HCT116 (cell line): ENCODE data around the gene RHBDF1. TPM values are rescaled to one million over a fixed set of nuclear protein-coding genes. Genes with fewer than 3 reads are reported as not detected.

Experiments used
- ATAC-seq: fragments of 200-7000 bp; cut with Tn5 transposase; 2 replicates; pipeline ENCODE4 v1.9.1; 2020; ENCODE audit warnings: mild to moderate bottlenecking, moderate library complexity
- BruUV-seq: library from RNA; stranded (reverse); fragments of 400-500 nt; replicated peaks from 2 replicates; lab custom pipeline; 2021; lab: Mats Ljungman, UMichigan
- CTCF ChIA-PET: fragments of 300-600 bp; sonication (Branson Sonifier 250); formaldehyde crosslinking; loops from one replicate; lab custom pipeline; 2021; ENCODE audit warnings: antibody characterized with exemption; lab: Charles Lee
- POLR2A ChIA-PET: fragments of 300-600, 350-600 bp; sonication (Branson Sonifier 250); formaldehyde crosslinking; loops from one replicate; lab custom pipeline; 2021; ENCODE audit warnings: antibody characterized with exemption; lab: Charles Lee
- RAD21 ChIA-PET, 2 experiments: fragments of 300-600 bp; sonication (Branson Sonifier 250); formaldehyde crosslinking; loops; one replicate each; lab custom pipeline; 2023; ENCODE audit warnings: low total read pairs in 2 of 2; ENCODE audit not compliant: uncharacterized antibody in 2 of 2, unreplicated experiment in 2 of 2, low non-redundant PET in 1 of 2; lab: Charles Lee
- DNase-seq: peaks from one replicate; pipeline ENCODE4 v3.0.0-alpha.2; 2010; ENCODE audit warnings: low read depth, low spot score
- H2AFZ ChIP-seq: fragments of 200-600 bp; shearing (Covaris generic), sonication (generic); 2 replicates; pipeline ENCODE4 v1.6.1; 2017; ENCODE audit warnings: low read depth, mixed run types, mixed read lengths, antibody characterized with exemption, low read length; ENCODE audit not compliant: poor library complexity, severe bottlenecking
- H3K27ac ChIP-seq: 2 replicates; pipeline ENCODE4 v1.5.1; 2012; ENCODE audit warnings: low read depth, low read length
- H3K27me3 ChIP-seq: fragments of 200-600 bp; sonication (generic); 2 replicates; pipeline ENCODE4 v1.6.1; 2016; ENCODE audit warnings: mixed run types, low read length, mixed read lengths; ENCODE audit not compliant: insufficient read depth
- H3K36me3 ChIP-seq, 2 experiments: fragments of 200-500 bp in 1 of 2; fragments of 200-600 bp in 1 of 2; sonication (Bioruptor generic) in 1 of 2; sonication (generic) in 1 of 2; 2 replicates each; pipeline versions ENCODE4 v1.5.1 to v1.6.1; 2014 to 2016; ENCODE audit warnings: low read length in 2 of 2, inconsistent platforms in 1 of 2, mixed read lengths in 1 of 2, mixed run types in 1 of 2; ENCODE audit not compliant: insufficient read depth in 2 of 2, control insufficient read depth in 1 of 2
- H3K4me1 ChIP-seq, 2 experiments: fragments of 200-600 bp in 1 of 2; sonication (generic) in 1 of 2; 2 replicates each; pipeline versions ENCODE4 v1.5.1 to v1.6.1; 2012 to 2017; ENCODE audit warnings: low read length in 2 of 2, inconsistent platforms in 1 of 2, mild to moderate bottlenecking in 1 of 2, mixed read lengths in 1 of 2, mixed run types in 1 of 2, moderate library complexity in 1 of 2; ENCODE audit not compliant: insufficient read depth in 2 of 2, control insufficient read depth in 1 of 2
- H3K4me2 ChIP-seq: fragments of 200-600 bp; sonication (generic); 2 replicates; pipeline ENCODE4 v1.6.1; 2017; ENCODE audit warnings: mixed run types, low read length, mixed read lengths
- H3K4me3 ChIP-seq, 2 experiments: fragments of 200-600 bp in 1 of 2; sonication (generic) in 1 of 2; replicated peaks in 1 of 2; 2 replicates each; pipeline ENCODE4 v1.5.1; 2011 to 2016; ENCODE audit warnings: low read length in 2 of 2, control low read depth in 1 of 2, low read depth in 1 of 2, mild to moderate bottlenecking in 1 of 2, mixed read lengths in 1 of 2, mixed run types in 1 of 2
- H3K79me2 ChIP-seq: fragments of 200-600 bp; sonication (generic); 2 replicates; pipeline ENCODE4 v1.6.1; 2017; ENCODE audit warnings: mild to moderate bottlenecking, mixed run types, low read length, moderate library complexity, mixed read lengths; ENCODE audit not compliant: insufficient read depth
- H3K9ac ChIP-seq: fragments of 200-600 bp; sonication (generic); 2 replicates; pipeline ENCODE4 v1.6.1; 2016; ENCODE audit warnings: low read length, mixed read lengths
- H3K9me2 ChIP-seq: fragments of 200-600 bp; sonication (generic), shearing (Covaris generic); 2 replicates; pipeline ENCODE4 v1.6.1; 2017; ENCODE audit warnings: mixed run types, mild to moderate bottlenecking, moderate library complexity; ENCODE audit not compliant: insufficient read depth
- H3K9me3 ChIP-seq, 2 experiments: fragments of 200-500 bp in 1 of 2; fragments of 200-600 bp in 1 of 2; sonication (Bioruptor generic) in 1 of 2; sonication (generic) in 1 of 2; 2 replicates each; pipeline ENCODE4 v1.6.1; 2014 to 2017; ENCODE audit warnings: low read length in 2 of 2, mixed read lengths in 2 of 2, inconsistent platforms in 1 of 2, low read depth in 1 of 2, mild to moderate bottlenecking in 1 of 2, mixed run types in 1 of 2, moderate library complexity in 1 of 2; ENCODE audit not compliant: control insufficient read depth in 1 of 2, insufficient read depth in 1 of 2
- H4K20me1 ChIP-seq: fragments of 200-600 bp; sonication (generic), shearing (Covaris generic); 2 replicates; pipeline ENCODE4 v1.6.1; 2017; ENCODE audit warnings: mixed run types, mild to moderate bottlenecking, moderate library complexity; ENCODE audit not compliant: insufficient read depth
- CTCF ChIP-seq, 3 experiments: fragments of 200-600 bp in 1 of 3; sonication (generic) in 1 of 3; IDR thresholded peaks in 2 of 3; conservative IDR thresholded peaks in 1 of 3; 2 replicates each; pipeline ENCODE4 v1.5.1; 2012 to 2017; ENCODE audit warnings: low read depth in 2 of 3, low read length in 2 of 3, antibody characterized with exemption in 1 of 3, borderline replicate concordance in 1 of 3, control low read depth in 1 of 3, mild to moderate bottlenecking in 1 of 3, mixed read lengths in 1 of 3, mixed run types in 1 of 3, moderate library complexity in 1 of 3; ENCODE audit not compliant: insufficient read depth in 1 of 3
- EZH2 ChIP-seq: fragments of 200-600 bp; sonication (generic); IDR thresholded peaks from 2 replicates; pipeline ENCODE4 v1.6.1; 2017; ENCODE audit warnings: antibody characterized with exemption, mixed run types
- MAX ChIP-seq: IDR thresholded peaks from 2 replicates; pipeline ENCODE4 v1.6.1; 2012
- POLR2AphosphoS5 ChIP-seq: IDR thresholded peaks from 2 replicates; pipeline ENCODE4 v1.6.1; 2011; ENCODE audit warnings: mild to moderate bottlenecking, low read depth, low read length, moderate library complexity
- TCF7L2 ChIP-seq: IDR thresholded peaks from 2 replicates; pipeline ENCODE4 v1.7.0; 2011; ENCODE audit warnings: borderline replicate concordance, inconsistent platforms; ENCODE audit not compliant: insufficient read depth, insufficient read length; ENCODE audit errors: extremely low read depth
- intact Hi-C: fragments of 100-400 bp; cut with micrococcal nuclease; formaldehyde crosslinking; loops from 2 replicates; pipeline ENCODE4 v1.10.0; 2022
- total RNA-seq: library from RNA; stranded (reverse); gene quantifications from one replicate; pipeline ENCODE4 v1.2.1, GENCODE V29; 2021; ENCODE audit not compliant: unreplicated experiment
- TF ChIP-seq, protein P1 (sequence below): IDR thresholded peaks from 2 replicates; pipeline ENCODE4 v1.6.1; 2012; ENCODE audit warnings: low read depth

RHBDF1 gene
- total RNA-seq, 1 experiment from 2014 or later, result 19.8 TPM

DNA sequence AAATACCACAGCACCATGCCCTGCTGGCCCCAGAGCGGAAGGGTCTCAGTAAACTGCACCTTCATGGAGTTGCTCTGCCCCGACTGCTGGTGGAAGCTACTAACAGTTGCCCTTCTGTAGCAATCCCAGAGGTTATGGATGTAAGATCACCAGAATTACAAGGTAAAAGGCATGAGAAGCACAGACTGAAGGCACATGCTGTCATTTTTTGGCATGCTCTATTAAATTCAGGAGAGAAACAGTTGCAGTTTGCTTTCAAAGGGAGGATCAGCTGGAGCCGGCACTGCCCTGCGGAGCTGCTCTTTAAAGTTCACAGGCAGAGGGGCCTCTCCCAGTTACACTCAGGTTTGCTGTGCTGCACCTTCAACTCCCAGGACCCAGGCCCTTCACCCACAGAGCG is 46.9 kb upstream of the RHBDF1 start (continued):
- TF ChIP-seq CTCF (IDR thresholded peaks at IDR 0.05 in 2 of 3, conservative IDR thresholded peaks at IDR 0.05 in 1 of 3; ENCODE audit: borderline replicate concordance in 1 of 3, insufficient read depth in 1 of 3, low read depth in 2 of 3, low read length in 2 of 3), result no peak

GRCh38 chr16:118857-119256 is 46.4 kb upstream of the RHBDF1 start:
- no peaks in the 10 kb centered on the region for H4K20me1 ChIP-seq

More at GRCh38 chr16:118857-119256, 46.4 kb upstream of the RHBDF1 start:
- no peaks in the 10 kb centered on the region for H3K79me2 ChIP-seq
- H3K4me1 ChIP-seq, result peaks cover 8 to 16% of the 10 kb centered on the region in 2 experiments; a peak in 3 of 4 replicates
- ChIA-PET RAD21 (no interaction called here), CTCF (no interaction called here), POLR2A (no interaction called here)
- intact Hi-C loops, result no loop called here
- H3K4me3 ChIP-seq, result no peak overlapping the region
- no peak for DNase-seq
- no peaks in the 10 kb centered on the region for H3K27me3 ChIP-seq
- H3K4me2 ChIP-seq, result no peak overlapping the region
- no peaks in the 10 kb centered on the region for H3K9me2 ChIP-seq
- TF ChIP-seq MAX (no peak), POLR2AphosphoS5 (no peak), EZH2 (no peak), TCF7L2 (no peak), CTCF (IDR thresholded peaks at IDR 0.05 in 2 of 3, conservative IDR thresholded peaks at IDR 0.05 in 1 of 3; ENCODE audit: borderline replicate concordance in 1 of 3, insufficient read depth in 1 of 3, low read depth in 2 of 3, low read length in 2 of 3) (no peak)
- TF ChIP-seq, protein P1, sequence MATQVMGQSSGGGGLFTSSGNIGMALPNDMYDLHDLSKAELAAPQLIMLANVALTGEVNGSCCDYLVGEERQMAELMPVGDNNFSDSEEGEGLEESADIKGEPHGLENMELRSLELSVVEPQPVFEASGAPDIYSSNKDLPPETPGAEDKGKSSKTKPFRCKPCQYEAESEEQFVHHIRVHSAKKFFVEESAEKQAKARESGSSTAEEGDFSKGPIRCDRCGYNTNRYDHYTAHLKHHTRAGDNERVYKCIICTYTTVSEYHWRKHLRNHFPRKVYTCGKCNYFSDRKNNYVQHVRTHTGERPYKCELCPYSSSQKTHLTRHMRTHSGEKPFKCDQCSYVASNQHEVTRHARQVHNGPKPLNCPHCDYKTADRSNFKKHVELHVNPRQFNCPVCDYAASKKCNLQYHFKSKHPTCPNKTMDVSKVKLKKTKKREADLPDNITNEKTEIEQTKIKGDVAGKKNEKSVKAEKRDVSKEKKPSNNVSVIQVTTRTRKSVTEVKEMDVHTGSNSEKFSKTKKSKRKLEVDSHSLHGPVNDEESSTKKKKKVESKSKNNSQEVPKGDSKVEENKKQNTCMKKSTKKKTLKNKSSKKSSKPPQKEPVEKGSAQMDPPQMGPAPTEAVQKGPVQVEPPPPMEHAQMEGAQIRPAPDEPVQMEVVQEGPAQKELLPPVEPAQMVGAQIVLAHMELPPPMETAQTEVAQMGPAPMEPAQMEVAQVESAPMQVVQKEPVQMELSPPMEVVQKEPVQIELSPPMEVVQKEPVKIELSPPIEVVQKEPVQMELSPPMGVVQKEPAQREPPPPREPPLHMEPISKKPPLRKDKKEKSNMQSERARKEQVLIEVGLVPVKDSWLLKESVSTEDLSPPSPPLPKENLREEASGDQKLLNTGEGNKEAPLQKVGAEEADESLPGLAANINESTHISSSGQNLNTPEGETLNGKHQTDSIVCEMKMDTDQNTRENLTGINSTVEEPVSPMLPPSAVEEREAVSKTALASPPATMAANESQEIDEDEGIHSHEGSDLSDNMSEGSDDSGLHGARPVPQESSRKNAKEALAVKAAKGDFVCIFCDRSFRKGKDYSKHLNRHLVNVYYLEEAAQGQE, result no peak
- no peak overlapping the region for H3K9ac ChIP-seq
- H3K9me3 ChIP-seq, result no peaks in the 10 kb centered on the region
- H3K36me3 ChIP-seq, result 0 out of 4 replicates have a peak, but pooled peaks cover 0 to 6% of the 10 kb centered on the region in 2 experiments
- no peak overlapping the region for H2AFZ ChIP-seq
- BruUV-seq, result no TSS peak
- no peak overlapping the region for H3K27ac ChIP-seq
- no peak for ATAC-seq
